ENCODE measurements around the gene SHROOM2. TPM values are rescaled to one million over a fixed set of nuclear protein-coding genes. Genes with fewer than 3 reads are reported as not detected.
A peak's percentile ranks its signal among the peaks of the same experiment; 100 is the strongest.

Gene SHROOM2
- total and polyA plus RNA-seq, 2 of the 4 experiments (the other 2 are of a cell fraction), result 8.1 to 14.2 TPM

- Histone ChIP-seq H3K9me3 (ENCODE audit: control insufficient read depth, insufficient read depth, low read length) (no peaks in the 10 kb centered on the region), H3K9me1 (ENCODE audit: insufficient read depth, low read length) (no peaks in the 10 kb centered on the region), H3K56ac (ENCODE audit: extremely low read depth, insufficient read depth, low read length) (no peak overlapping the region), H3K4me2 (ENCODE audit: low read depth, low read length) (peak overlapping the region; percentile 32), H3K36me3 (ENCODE audit: control insufficient read depth, insufficient read depth, low read length) (no peaks in the 10 kb centered on the region), H3K18ac (ENCODE audit: low read depth, low read length) (peak overlapping the region; percentile 7; the same call in 1 of the 2 replicates), H3K27me3 (ENCODE audit: control insufficient read depth, insufficient read depth, low read length) (no peaks in the 10 kb centered on the region), H3K4me1 (ENCODE audit: control insufficient read depth, insufficient read depth, low read length) (peaks cover 13% of the 10 kb centered on the region), H3K79me1 (ENCODE audit: low read depth in 1 of 2, low read length in 2 of 2) (peaks cover 9 to 28% of the 10 kb centered on the region in 2 experiments), H3K9ac (ENCODE audit: low read depth, low read length) (peak overlapping the region; percentile 61; the same call in 1 of the 2 replicates), H2BK5ac (ENCODE audit: low read depth, low read length, poor library complexity, severe bottlenecking) (peak overlapping the region; percentile 99), H4K5ac (ENCODE audit: low read depth, low read length) (peak overlapping the region; percentile 25), H2AFZ (replicated peaks; ENCODE audit: low read length, poor library complexity) (no peak overlapping the region), H2AK9ac (replicated peaks; ENCODE audit: low read depth, low read length, poor library complexity) (no peak overlapping the region), H3K27ac (ENCODE audit: insufficient read depth, low read length) (peak overlapping the region; percentile 77; the same call in 1 of the 2 replicates), H2BK15ac (ENCODE audit: low read depth, low read length) (peak overlapping the region; percentile 24; the same call in 2 of the 3 replicates), H3K4ac (ENCODE audit: low read depth, low read length) (peak overlapping the region; percentile 77), H2AK5ac (ENCODE audit: low read depth, low read length) (peak overlapping the region; percentile 94; the same call in 1 of the 2 replicates), H3K14ac (replicated peaks; ENCODE audit: low read depth, low read length) (peak overlapping the region; percentile 33; the same call in 1 of the 2 replicates), H2BK120ac (ENCODE audit: low read depth, low read length) (peak overlapping the region; percentile 87; the same call in 1 of the 2 replicates), H4K20me1 (ENCODE audit: insufficient read depth, low read length) (no peaks in the 10 kb centered on the region), H2BK20ac (ENCODE audit: low read depth, low read length) (peak overlapping the region; percentile 48; the same call in 1 of the 2 replicates), H4K91ac (ENCODE audit: insufficient read depth, low read depth, low read length) (peak overlapping the region; percentile 84; the same call in 1 of the 2 replicates), H4K8ac (ENCODE audit: low read depth in 2 of 2, low read length in 2 of 2) (peak overlapping the region in 1 of 2 experiments; percentile 87; a peak in 1 of 4 replicates), H3K23ac (ENCODE audit: low read depth, low read length) (no peak overlapping the region), H3K4me3 (ENCODE audit: insufficient read depth, low read depth, low read length) (peak overlapping the region; percentile 21; the same call in 1 of the 2 replicates)
- ChIA-PET POLR2A (ENCODE audit: unreplicated experiment) (no interaction called here), CTCF (no interaction called here)
- intact Hi-C loops (cut with micrococcal nuclease), result no loop called here
- no TSS peak for BruUV-seq (replicated peaks)
- in situ Hi-C loops (cut with MboI; ENCODE audit: low sequenced_read_pairs), result no loop called here
- WGBS, 2 experiments (ENCODE audit: extremely low coverage in 2 of 2, insufficient read length in 1 of 2), result no CpG with 5 or more reads among the region's 4 CpGs
- DNase-seq, result peak; percentile 43
- ATAC-seq (ENCODE audit: low read depth), result no peak
- dilution Hi-C loops (cut with HindIII; ENCODE audit: low sequenced_read_pairs, unreplicated experiment), result no loop called here
- no peak for TF ChIP-seq ELK1 (IDR thresholded peaks at IDR 0.05; ENCODE audit: borderline replicate concordance, low read depth, low read length)
- peak; percentile 20; the same call in 1 of the 2 replicates for TF ChIP-seq MAFK (IDR thresholded peaks at IDR 0.05; ENCODE audit: low read depth, low read length)
- TF ChIP-seq RAD21 (IDR thresholded peaks at IDR 0.05; ENCODE audit: low read length), result no peak
Observed at GRCh38 chrX:9913146-9913433, 126.9 kb downstream of the SHROOM2 start.
